ENCODE measurements around the gene DAO. TPM values are rescaled to one million over a fixed set of nuclear protein-coding genes. Genes with fewer than 3 reads are reported as not detected.

Gene DAO
- total RNA-seq, 3 donors from 2014 or later = not detected

DNA sequence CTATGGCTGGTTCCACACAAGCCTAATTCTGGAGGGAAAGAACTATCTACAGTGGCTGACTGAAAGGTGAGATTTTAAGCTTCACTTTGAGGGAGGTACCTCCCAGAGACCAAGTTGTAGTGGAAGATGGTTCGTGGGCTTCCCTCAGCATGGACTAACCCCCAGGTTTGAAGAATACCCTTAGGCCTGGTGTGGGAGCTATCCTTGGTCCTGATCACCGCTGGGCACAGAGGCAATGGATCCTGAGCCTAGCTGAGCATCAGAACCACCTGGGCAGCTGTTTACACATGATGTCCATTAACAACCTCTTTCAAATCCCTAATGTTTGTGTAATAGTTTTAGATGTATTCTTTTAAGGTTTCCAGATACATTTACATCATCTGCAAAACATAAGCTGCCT is 10.3 kb downstream of the DAO start:
- peaks cover 0 to 11% of the 10 kb centered on the region in 2 donors for H3K9me3 ChIP-seq
- H3K4me1 ChIP-seq = no peaks in the 10 kb centered on the region
- intact Hi-C loops (cut with DNase I; ENCODE audit: low total_unique reads) = no loop called here
- H3K36me3 ChIP-seq = no peaks in the 10 kb centered on the region
- no peak overlapping the region for H3K27ac ChIP-seq
- TF ChIP-seq POLR2A (IDR thresholded peaks at IDR 0.05) (no peak), POLR2AphosphoS5 (IDR thresholded peaks at IDR 0.05) (no peak)
- TF ChIP-seq, protein P1, sequence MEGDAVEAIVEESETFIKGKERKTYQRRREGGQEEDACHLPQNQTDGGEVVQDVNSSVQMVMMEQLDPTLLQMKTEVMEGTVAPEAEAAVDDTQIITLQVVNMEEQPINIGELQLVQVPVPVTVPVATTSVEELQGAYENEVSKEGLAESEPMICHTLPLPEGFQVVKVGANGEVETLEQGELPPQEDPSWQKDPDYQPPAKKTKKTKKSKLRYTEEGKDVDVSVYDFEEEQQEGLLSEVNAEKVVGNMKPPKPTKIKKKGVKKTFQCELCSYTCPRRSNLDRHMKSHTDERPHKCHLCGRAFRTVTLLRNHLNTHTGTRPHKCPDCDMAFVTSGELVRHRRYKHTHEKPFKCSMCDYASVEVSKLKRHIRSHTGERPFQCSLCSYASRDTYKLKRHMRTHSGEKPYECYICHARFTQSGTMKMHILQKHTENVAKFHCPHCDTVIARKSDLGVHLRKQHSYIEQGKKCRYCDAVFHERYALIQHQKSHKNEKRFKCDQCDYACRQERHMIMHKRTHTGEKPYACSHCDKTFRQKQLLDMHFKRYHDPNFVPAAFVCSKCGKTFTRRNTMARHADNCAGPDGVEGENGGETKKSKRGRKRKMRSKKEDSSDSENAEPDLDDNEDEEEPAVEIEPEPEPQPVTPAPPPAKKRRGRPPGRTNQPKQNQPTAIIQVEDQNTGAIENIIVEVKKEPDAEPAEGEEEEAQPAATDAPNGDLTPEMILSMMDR (IDR thresholded peaks at IDR 0.05) = no peak
- H3K27me3 ChIP-seq = no peaks in the 10 kb centered on the region
- no peak for DNase-seq (ENCODE audit: low spot score in 2 of 2)
- H3K4me3 ChIP-seq = no peak overlapping the region

DNA sequence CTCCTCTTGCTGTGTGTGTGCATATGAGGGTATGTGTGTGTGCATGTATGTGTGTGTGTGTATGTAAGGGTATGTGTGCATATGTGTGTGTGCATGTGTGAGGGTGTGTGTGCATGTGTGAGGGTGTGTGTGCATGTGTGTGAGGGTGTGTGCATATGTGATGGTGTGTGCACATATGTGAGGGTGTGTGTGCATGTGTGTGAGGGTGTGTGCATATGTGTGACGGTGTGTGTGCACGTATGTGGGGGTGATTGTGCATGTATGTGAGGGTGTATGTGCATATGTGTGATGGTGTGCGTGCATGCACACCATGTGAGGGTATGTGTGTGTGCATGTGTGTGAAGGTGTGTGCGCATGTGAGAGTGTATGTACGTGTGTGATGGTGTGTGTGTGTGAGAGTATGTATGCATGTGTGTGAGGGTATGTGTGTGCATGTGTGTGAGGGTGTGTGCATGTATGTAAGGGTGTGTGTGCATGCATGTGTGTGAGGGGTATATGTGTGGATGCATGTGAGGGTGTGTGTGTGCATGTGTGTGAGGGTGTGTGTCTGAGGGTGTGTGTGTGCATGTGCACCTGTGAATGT is 15.4 kb downstream of the DAO start:
- Histone ChIP-seq H3K27me3 (no peaks in the 10 kb centered on the region), H3K36me3 (no peaks in the 10 kb centered on the region), H3K27ac (no peak overlapping the region), H3K9me3 (peaks cover 0 to 5% of the 10 kb centered on the region in 2 donors), H3K4me1 (no peaks in the 10 kb centered on the region), H3K4me3 (no peak overlapping the region)
- no peak for DNase-seq (ENCODE audit: low spot score in 2 of 2)
- intact Hi-C loops (cut with DNase I; ENCODE audit: low total_unique reads) = no loop called here
- TF ChIP-seq, protein P1 (IDR thresholded peaks at IDR 0.05) = no peak
- TF ChIP-seq POLR2A (IDR thresholded peaks at IDR 0.05) (no peak), POLR2AphosphoS5 (IDR thresholded peaks at IDR 0.05) (no peak)

DNA sequence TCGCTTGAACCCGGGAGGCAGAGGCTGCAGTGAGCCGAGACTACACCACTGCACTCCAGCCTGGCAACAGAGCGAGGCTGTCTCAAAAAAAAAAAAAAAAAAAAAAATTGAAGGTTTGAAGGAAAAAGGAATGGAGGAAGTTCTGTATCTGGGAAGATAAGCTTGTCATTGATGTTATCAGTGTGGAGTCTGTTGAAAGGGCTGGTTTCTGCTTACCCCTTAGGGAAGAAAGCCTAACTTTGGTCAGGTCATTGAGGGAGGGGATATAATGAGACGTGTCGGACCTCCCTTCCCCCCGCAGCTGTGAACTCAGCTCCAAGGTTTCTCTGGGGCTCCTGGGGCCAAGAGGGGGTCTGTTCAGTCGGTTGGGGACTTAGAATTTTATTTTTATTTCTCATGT is 16.4 kb downstream of the DAO start:
- Histone ChIP-seq H3K4me3 (no peak overlapping the region), H3K27me3 (no peaks in the 10 kb centered on the region), H3K9me3 (no peaks in the 10 kb centered on the region), H3K36me3 (no peaks in the 10 kb centered on the region), H3K27ac (no peak overlapping the region), H3K4me1 (no peaks in the 10 kb centered on the region)
- intact Hi-C loops (cut with DNase I; ENCODE audit: low total_unique reads) = no loop called here
- DNase-seq (ENCODE audit: low spot score in 2 of 2) = no peak
- TF ChIP-seq, protein P1 (IDR thresholded peaks at IDR 0.05) = no peak
- TF ChIP-seq POLR2AphosphoS5 (IDR thresholded peaks at IDR 0.05) = no peak
- TF ChIP-seq POLR2A (IDR thresholded peaks at IDR 0.05) = no peak

DNA sequence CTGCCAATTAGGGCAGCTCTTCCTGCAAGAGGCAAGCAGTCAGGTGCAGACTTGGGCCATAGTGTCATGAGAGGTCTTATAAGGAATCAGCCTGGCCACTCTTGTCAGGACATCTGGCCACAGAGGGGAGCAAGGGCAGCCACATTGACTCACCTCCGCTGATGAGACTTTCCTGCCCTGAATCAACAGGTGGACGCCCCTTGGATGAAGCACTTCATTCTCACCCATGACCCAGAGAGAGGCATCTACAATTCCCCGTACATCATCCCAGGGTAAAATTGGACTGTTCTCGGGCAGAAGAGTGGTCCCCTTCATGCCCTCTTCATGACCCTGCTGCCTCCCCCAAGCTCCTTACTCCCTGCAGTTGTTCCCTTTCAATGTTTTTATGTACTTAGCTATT is 16.9 kb downstream of the DAO start:
- H3K27me3 ChIP-seq = no peaks in the 10 kb centered on the region
- intact Hi-C loops (cut with DNase I; ENCODE audit: low total_unique reads) = no loop called here
- no peak for DNase-seq (ENCODE audit: low spot score in 2 of 2)
- no peaks in the 10 kb centered on the region for H3K36me3 ChIP-seq
- H3K9me3 ChIP-seq = no peaks in the 10 kb centered on the region
- no peak overlapping the region for H3K27ac ChIP-seq
- no peaks in the 10 kb centered on the region for H3K4me1 ChIP-seq
- TF ChIP-seq, protein P1 (IDR thresholded peaks at IDR 0.05) = no peak
- TF ChIP-seq POLR2AphosphoS5 (IDR thresholded peaks at IDR 0.05) (no peak), POLR2A (IDR thresholded peaks at IDR 0.05) (no peak)
- no peak overlapping the region for H3K4me3 ChIP-seq

DNA sequence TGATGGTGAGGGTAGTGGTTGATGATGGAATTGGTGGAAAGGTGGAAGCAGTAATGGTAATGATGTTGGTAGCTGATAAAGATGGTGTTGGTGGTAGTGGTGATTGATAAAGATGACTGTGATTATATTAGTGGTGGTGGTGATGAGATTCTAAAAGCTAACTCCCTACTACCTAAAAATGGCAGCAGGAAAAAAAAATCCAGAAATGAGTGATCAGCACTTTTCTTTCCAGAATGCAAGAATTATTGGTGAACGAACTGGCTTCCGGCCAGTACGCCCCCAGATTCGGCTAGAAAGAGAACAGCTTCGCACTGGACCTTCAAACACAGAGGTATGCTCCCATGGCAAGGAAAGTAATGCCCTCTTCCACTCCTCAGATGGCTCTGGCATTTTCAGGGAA is 19.3 kb downstream of the DAO start:
- intact Hi-C loops (cut with DNase I; ENCODE audit: low total_unique reads) = no loop called here
- H3K36me3 ChIP-seq = no peaks in the 10 kb centered on the region
- no peaks in the 10 kb centered on the region for H3K9me3 ChIP-seq
- H3K4me3 ChIP-seq = no peak overlapping the region
- no peak overlapping the region for H3K27ac ChIP-seq
- DNase-seq (ENCODE audit: low spot score in 2 of 2) = no peak
- H3K27me3 ChIP-seq = no peaks in the 10 kb centered on the region
- TF ChIP-seq POLR2A (IDR thresholded peaks at IDR 0.05) (no peak), POLR2AphosphoS5 (IDR thresholded peaks at IDR 0.05) (no peak)
- TF ChIP-seq, protein P1 (IDR thresholded peaks at IDR 0.05) = no peak
- no peaks in the 10 kb centered on the region for H3K4me1 ChIP-seq

Measured in breast epithelium (tissue), 4 donors.